Peyer's patch (tissue), 4 donors: ENCODE measurements around the gene RPL7A. TPM values are rescaled to one million over a fixed set of nuclear protein-coding genes. Genes with fewer than 3 reads are reported as not detected.

Source experiments
- DNase-seq, 3 donors: peaks; one replicate each; pipeline ENCODE4 v3.0.0-alpha.2; 2017 to 2019
- H3K27ac ChIP-seq, 4 donors: fragments of 200-600 bp; sonication (generic); one replicate each; pipeline ENCODE4 v1.5.1; 2016 to 2019
- H3K27me3 ChIP-seq, 2 donors: fragments of 200-600 bp; sonication (generic); one replicate each; pipeline ENCODE4 v1.5.1; 2019
- H3K36me3 ChIP-seq, 3 donors: fragments of 200-600 bp; sonication (generic); one replicate each; pipeline ENCODE4 v1.5.1; 2016 to 2019
- H3K4me1 ChIP-seq, 4 donors: fragments of 200-600 bp; sonication (generic); one replicate each; pipeline ENCODE4 v1.5.1; 2016 to 2019
- H3K4me3 ChIP-seq, 4 donors: fragments of 200-600 bp; sonication (generic); 1 replicate in 3 of 4; 2 replicates in 1 of 4; pipeline ENCODE4 v1.5.1; 2016 to 2019; ENCODE audit warnings: mild to moderate bottlenecking in 1 of 4
- H3K9me3 ChIP-seq, 4 donors: fragments of 200-600 bp; sonication (generic); one replicate each; pipeline ENCODE4 v1.5.1; 2016 to 2019; ENCODE audit warnings: mild to moderate bottlenecking in 1 of 4
- CTCF ChIP-seq, 6 experiments: fragments of 450-650 bp in 4 of 6; fragments of 200-600 bp in 2 of 6; sonication (generic) in 1 of 6; IDR thresholded peaks; one replicate each; pipeline ENCODE4 v1.5.1; 2017 to 2019; ENCODE audit warnings: antibody characterized with exemption in 6 of 6, mild to moderate bottlenecking in 3 of 6, moderate library complexity in 1 of 6
- POLR2A ChIP-seq, 2 donors: fragments of 450-650 bp; IDR thresholded peaks; one replicate each; pipeline ENCODE4 v1.5.1; 2017; ENCODE audit warnings: antibody characterized with exemption in 2 of 2, mild to moderate bottlenecking in 2 of 2, moderate library complexity in 2 of 2
- total RNA-seq, 4 donors: library from RNA; depleted of rRNA; stranded (reverse); fragments of >200 nt; gene quantifications; one replicate each; pipeline ENCODE4 v1.1.0, GENCODE V29; 2016

RPL7A gene
- total RNA-seq, 4 donors from 2014 or later, result 708 to 1,565 (median 870) TPM

- peak within 1 kb of the TSS; percentile 72 to 88 (median 80) for H3K27ac ChIP-seq
- no peaks in the 10 kb centered on the region for H3K9me3 ChIP-seq
- peak; percentile 91 to 96 (median 95) for DNase-seq
- peaks cover 0 to 47% (median 0%) of the 10 kb centered on the region in 3 donors for H3K36me3 ChIP-seq
- H3K4me1 ChIP-seq, result peaks cover 0 to 44% (median 10%) of the 10 kb centered on the region in 4 donors
- no peaks in the 10 kb centered on the region for H3K27me3 ChIP-seq
- peak within 1 kb of the TSS; percentile 70 to 91 (median 84) for H3K4me3 ChIP-seq
- TF ChIP-seq POLR2A (IDR thresholded peaks at IDR 0.05), result peak; percentile 44 to 59
- peak in 4 of 6 experiments; percentile 16 to 40 (median 32) for TF ChIP-seq CTCF (IDR thresholded peaks at IDR 0.05)
Observed at GRCh38 chr9:133356391-133357091, 8.5 kb downstream of the RPL7A start, which contains the start of the genes SURF1 and SURF2. Gene SURF1, minus strand, starts transcription at chr9:133356487. Its CDS starts 34 bp downstream, at chr9:133356453. Gene SURF2, plus strand, starts transcription at chr9:133356550. Its CDS starts 43 bp downstream, at chr9:133356593.

GRCh38 chr9:133357656-133358055 is 9.6 kb downstream of the RPL7A start:
- Histone ChIP-seq H3K36me3 (peaks cover 0 to 47% (median 0%) of the 10 kb centered on the region in 3 donors), H3K4me1 (peaks cover 0 to 44% (median 10%) of the 10 kb centered on the region in 4 donors), H3K9me3 (no peaks in the 10 kb centered on the region), H3K27ac (no peak overlapping the region), H3K4me3 (no peak overlapping the region), H3K27me3 (no peaks in the 10 kb centered on the region)
- no peak for DNase-seq
- no peak for TF ChIP-seq POLR2A (IDR thresholded peaks at IDR 0.05)
- TF ChIP-seq CTCF (IDR thresholded peaks at IDR 0.05), result no peak

- H3K9me3 ChIP-seq, result no peaks in the 10 kb centered on the region
- peaks cover 0 to 44% (median 10%) of the 10 kb centered on the region in 4 donors for H3K4me1 ChIP-seq
- H3K27ac ChIP-seq, result peak overlapping the region in 2 of 4 donors; percentile 3 to 11
- H3K4me3 ChIP-seq, result no peak overlapping the region
- peaks cover 0 to 52% (median 0%) of the 10 kb centered on the region in 3 donors for H3K36me3 ChIP-seq
- peak in 1 of 3 donors; percentile 52 for DNase-seq
- H3K27me3 ChIP-seq, result no peaks in the 10 kb centered on the region
- peak in 3 of 6 experiments; percentile 30 to 34 (median 31) for TF ChIP-seq CTCF (IDR thresholded peaks at IDR 0.05)
- no peak for TF ChIP-seq POLR2A (IDR thresholded peaks at IDR 0.05)
Observed at GRCh38 chr9:133359399-133360175, 11.6 kb downstream of the RPL7A start.

GRCh38 chr9:133360400-133361393 is 12.7 kb downstream of the RPL7A start:
- Histone ChIP-seq H3K4me3 (no peak overlapping the region), H3K36me3 (peaks cover 0 to 63% (median 0%) of the 10 kb centered on the region in 3 donors), H3K4me1 (peaks cover 0 to 33% (median 5%) of the 10 kb centered on the region in 4 donors), H3K27ac (peak overlapping the region in 2 of 4 donors; percentile 11 to 31), H3K27me3 (no peaks in the 10 kb centered on the region), H3K9me3 (no peaks in the 10 kb centered on the region)
- TF ChIP-seq POLR2A (IDR thresholded peaks at IDR 0.05) (no peak), CTCF (IDR thresholded peaks at IDR 0.05) (no peak)
- DNase-seq, result peak in 1 of 3 donors; percentile 53
